ENCODE data around the gene BYSL.
"Not testable (repeated sequence)": the region's sequence is repeated elsewhere in the genome, so short reads cannot be mapped to it uniquely, and the experiment has no call there.

Gene BYSL

DNA sequence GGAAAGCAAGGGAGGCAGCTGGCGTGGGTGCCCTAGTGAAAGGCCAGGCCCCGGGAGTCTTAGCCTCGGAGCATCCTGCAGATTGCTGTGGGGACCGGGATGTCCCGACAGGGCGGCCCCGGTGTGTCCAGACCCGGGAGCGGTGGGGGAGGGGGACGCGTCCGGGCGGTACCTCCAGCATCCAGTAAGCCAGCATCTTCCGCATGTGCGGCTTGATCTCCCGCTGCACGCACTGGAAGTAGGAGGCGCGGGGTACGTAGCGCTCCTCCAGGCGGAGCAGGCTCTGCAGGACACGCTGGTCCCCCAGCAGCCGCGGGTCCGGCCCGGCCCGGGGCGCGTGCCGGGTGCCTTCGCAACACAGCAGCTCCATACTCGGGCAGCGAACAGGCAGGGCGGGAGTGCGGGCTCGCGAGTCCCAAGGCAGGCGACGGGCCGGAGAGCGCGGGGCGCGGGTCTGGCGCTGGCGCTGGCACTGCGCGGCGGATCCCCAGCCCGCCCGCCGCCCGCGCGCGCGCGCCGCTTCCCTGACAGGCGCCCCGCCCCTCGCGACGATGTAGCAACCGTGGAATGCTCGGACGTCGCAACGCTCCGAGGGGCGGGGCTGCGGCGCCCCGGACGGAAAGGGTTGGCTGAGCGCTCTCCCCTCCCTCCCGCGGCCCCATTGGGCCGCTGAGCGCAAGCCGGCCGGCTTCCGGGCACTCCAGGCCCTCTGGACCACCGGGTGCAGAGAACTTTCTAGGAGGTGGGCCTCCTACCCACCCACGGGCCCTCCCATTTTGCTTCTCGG lies 20.2 kb downstream of the BYSL start, which contains the start of gene CCND3:
Gene CCND3 (minus strand): TSS at position 529 of the 787 bp plus-strand sequence. CDS start 159 bp downstream, at position 370.
- TF ChIP-seq, protein P1, sequence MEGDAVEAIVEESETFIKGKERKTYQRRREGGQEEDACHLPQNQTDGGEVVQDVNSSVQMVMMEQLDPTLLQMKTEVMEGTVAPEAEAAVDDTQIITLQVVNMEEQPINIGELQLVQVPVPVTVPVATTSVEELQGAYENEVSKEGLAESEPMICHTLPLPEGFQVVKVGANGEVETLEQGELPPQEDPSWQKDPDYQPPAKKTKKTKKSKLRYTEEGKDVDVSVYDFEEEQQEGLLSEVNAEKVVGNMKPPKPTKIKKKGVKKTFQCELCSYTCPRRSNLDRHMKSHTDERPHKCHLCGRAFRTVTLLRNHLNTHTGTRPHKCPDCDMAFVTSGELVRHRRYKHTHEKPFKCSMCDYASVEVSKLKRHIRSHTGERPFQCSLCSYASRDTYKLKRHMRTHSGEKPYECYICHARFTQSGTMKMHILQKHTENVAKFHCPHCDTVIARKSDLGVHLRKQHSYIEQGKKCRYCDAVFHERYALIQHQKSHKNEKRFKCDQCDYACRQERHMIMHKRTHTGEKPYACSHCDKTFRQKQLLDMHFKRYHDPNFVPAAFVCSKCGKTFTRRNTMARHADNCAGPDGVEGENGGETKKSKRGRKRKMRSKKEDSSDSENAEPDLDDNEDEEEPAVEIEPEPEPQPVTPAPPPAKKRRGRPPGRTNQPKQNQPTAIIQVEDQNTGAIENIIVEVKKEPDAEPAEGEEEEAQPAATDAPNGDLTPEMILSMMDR (IDR thresholded peaks at IDR 0.05; ENCODE audit: low read depth, low read length, missing control alignments) = no peak
- peak; percentile 49 for DNase-seq (ENCODE audit: extremely low read depth, low read depth)
- H3K4me3 ChIP-seq (replicated peaks; ENCODE audit: low read depth, low read length) = peak within 1 kb of the TSS; percentile 91

DNA sequence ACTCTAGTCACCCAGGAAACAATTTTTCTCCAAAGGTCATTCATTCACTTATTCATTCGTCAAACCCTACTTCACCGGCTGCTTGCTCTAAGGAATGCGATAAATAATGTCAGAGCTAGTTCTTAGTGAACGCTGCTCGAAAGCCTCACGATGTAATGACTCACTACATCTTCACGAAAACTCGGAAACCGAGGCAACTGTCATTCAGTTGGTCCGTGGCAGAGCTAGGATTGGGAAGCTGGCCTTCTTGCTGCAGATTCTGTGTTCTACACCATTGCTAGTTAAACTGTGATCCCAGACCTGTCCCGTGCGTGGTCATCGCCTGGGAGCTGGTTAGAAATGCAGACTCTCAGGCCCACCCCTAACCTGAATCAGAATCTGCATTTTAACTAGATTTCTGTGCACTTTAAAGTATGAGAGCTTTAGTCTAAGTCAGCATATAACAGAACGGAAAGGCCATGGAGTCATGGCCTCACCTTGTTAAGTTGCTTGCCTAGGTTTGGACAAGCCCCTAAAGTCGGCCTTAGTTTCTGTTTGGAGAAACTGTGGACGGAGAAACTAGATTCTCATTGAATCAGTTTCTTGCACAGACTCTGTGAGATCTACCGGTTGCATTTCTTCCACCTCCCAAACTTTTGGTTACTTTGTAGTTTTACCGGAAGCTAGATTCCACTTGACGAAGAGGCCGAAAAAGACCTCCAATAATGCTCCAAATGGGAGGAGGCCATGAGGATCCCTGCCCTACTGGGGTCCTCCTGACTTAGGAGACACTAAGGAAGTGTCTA lies 21.0 kb downstream of the BYSL start:
- no peak for DNase-seq (ENCODE audit: extremely low read depth, low read depth)
- TF ChIP-seq, protein P1 (IDR thresholded peaks at IDR 0.05; ENCODE audit: low read depth, low read length, missing control alignments) = no peak
- peak overlapping the region; percentile 91 for H3K4me3 ChIP-seq (replicated peaks; ENCODE audit: low read depth, low read length)

DNA sequence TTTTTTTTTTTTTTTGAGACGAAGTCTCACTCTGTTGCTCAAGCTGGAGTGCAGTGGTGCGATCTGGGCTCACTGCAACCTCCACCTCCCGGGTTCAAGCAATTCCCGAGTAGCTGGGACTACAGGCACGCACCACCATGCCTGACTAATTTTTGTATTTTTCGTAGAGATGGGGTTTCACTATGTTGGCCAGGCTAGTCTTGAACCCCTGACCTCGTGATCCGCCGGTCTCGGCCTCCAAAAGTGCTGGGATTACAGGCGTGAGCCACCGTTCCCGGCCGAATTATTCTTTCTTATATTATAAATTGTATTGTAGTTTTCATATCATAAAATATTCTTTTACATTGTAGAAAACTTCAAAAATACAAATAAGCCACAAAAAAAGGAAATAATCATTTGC lies 21.6 kb downstream of the BYSL start:
- not testable (repeated sequence) for DNase-seq (ENCODE audit: extremely low read depth, low read depth); H3K4me3 ChIP-seq (replicated peaks; ENCODE audit: low read depth, low read length)

DNA sequence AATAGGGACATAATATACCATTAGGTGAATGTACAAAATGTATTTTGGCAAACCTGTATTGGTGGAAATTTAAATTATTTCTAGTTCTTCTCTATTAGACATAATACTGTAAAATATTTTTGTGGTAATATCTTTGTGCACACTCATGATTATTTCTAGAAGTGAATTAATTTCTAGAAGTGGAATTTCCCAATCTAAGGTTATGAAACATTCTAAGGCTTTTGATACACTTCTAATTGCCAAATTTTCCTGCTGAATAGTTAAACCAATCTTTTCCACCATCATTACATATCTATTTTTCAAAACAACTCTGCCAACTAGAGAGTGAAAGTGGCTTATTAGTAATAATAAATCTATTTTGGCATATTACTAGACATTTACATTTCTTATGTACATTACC lies 22.2 kb downstream of the BYSL start:
- no peak overlapping the region for H3K4me3 ChIP-seq (replicated peaks; ENCODE audit: low read depth, low read length)
- TF ChIP-seq, protein P1 (IDR thresholded peaks at IDR 0.05; ENCODE audit: low read depth, low read length, missing control alignments) = no peak
- no peak for DNase-seq (ENCODE audit: extremely low read depth, low read depth)

DNA sequence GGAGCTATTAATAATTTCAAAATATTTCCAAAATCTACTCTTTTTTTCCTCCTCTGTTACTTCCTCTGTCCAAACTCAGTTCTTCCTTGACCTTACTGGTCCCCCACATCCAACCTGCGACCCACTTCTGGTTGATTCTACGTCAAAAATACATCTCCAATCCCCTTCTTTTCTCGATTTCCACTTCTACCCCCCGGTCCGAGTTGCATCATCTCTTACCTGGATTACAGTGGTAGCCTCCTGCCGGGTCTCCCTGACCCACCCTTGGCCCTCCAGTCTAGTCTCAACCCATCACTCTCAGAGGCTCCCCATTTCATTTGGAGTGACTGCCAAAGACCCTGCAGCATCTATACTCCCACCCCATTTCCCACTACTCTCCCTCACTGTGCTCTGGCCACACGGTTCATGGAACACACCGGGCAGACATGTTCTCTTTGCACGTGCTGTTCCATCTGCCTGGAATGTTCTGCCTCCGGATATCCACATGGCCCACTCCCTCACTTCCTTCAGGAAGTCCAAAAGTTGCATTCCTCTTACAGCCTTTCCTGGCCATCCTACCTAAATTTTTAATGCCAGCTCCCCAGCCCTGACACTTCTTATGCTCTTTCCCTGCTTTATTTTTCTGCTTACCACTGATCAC lies 26.4 kb downstream of the BYSL start:
- H3K4me3 ChIP-seq (replicated peaks; ENCODE audit: low read depth, low read length) = no peak overlapping the region
- TF ChIP-seq, protein P1 (IDR thresholded peaks at IDR 0.05; ENCODE audit: low read depth, low read length, missing control alignments) = no peak
- no peak for DNase-seq (ENCODE audit: extremely low read depth, low read depth)

DNA sequence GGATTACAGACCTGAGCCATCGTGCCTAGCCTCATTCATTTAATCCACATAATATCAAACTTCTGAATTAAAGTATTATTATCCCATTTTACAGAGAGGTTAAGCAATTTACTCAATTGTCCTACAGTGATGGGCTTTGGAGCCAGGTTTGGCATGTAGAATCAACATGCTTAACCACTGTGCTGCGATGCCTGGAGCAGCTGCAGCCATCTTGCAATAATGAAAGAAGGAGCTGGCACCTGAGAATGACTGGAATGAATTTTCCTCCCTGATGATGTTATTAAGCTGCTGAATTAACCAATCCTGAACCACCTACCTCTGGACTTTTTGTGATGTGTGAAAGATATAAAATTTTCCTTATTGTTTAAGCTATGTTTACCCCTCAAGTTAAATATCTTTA lies 33.4 kb downstream of the BYSL start:
- H3K4me3 ChIP-seq (replicated peaks; ENCODE audit: low read depth, low read length) = no peak overlapping the region
- TF ChIP-seq, protein P1 (IDR thresholded peaks at IDR 0.05; ENCODE audit: low read depth, low read length, missing control alignments) = no peak
- DNase-seq (ENCODE audit: extremely low read depth, low read depth) = no peak

DNA sequence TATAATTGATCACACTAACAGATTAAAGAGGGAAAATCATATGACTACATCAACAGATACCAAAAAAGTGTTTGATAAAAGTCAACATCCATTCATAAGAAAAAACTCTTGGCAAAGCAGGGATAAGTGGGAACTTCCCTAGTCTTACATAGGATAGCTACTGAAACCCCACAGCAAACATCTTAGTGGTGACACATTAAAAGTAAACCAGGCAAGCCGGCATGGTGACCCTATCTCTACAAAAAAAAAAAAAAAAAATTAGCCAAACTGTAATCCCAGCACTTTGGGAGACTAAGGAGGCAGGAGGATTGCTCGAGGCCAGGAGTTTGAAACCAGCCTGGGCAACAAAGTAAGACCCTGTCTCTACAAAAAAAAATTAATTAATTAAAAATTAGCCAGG lies 34.1 kb downstream of the BYSL start:
- TF ChIP-seq, protein P1 (IDR thresholded peaks at IDR 0.05; ENCODE audit: low read depth, low read length, missing control alignments) = no peak
- no peak overlapping the region for H3K4me3 ChIP-seq (replicated peaks; ENCODE audit: low read depth, low read length)
- DNase-seq (ENCODE audit: extremely low read depth, low read depth) = no peak
